Gastroesophageal sphincter (tissue), 3 donors: ENCODE data around the gene CCDC9.
"Not testable (repeated sequence)": the region's sequence is repeated elsewhere in the genome, so short reads cannot be mapped to it uniquely, and the experiment has no call there.

Source experiments
- CTCF ChIP-seq, 4 experiments: fragments of 200-600 bp in 2 of 4; fragments of 450-650 bp in 2 of 4; sonication (generic) in 1 of 4; IDR thresholded peaks; one replicate each; pipeline ENCODE4 v1.5.1; 2017 to 2019; ENCODE audit warnings: antibody characterized with exemption in 4 of 4, mild to moderate bottlenecking in 2 of 4, moderate library complexity in 2 of 4
- POLR2A ChIP-seq, 2 donors: fragments of 450-650 bp; IDR thresholded peaks; one replicate each; pipeline ENCODE4 v1.6.1; 2017; ENCODE audit warnings: antibody characterized with exemption in 2 of 2, mild to moderate bottlenecking in 2 of 2, moderate library complexity in 1 of 2

- TF ChIP-seq POLR2A, CTCF (IDR thresholded peaks at IDR 0.05): not testable (repeated sequence)
Measured at GRCh38 chr19:47300867-47301266, 44.5 kb downstream of the CCDC9 start.
